Liver (tissue), 3 donors: ENCODE data around the gene ATP5PD.

Source experiments
- ATF3 ChIP-seq: IDR thresholded peaks from 2 replicates; pipeline ENCODE4 v1.6.1; 2016; ENCODE audit warnings: antibody characterized with exemption
- JUND ChIP-seq, 2 donors: IDR thresholded peaks; 2 replicates each; pipeline ENCODE4 v1.6.1; 2016; ENCODE audit warnings: antibody characterized with exemption in 2 of 2
- RAD21 ChIP-seq, 2 donors: IDR thresholded peaks; 2 replicates each; pipeline ENCODE4 v1.6.1; 2016; ENCODE audit warnings: antibody characterized with exemption in 2 of 2, mild to moderate bottlenecking in 2 of 2
- TAF1 ChIP-seq: conservative IDR thresholded peaks from 2 replicates; pipeline ENCODE4 v1.6.1; 2016; ENCODE audit warnings: antibody characterized with exemption, mild to moderate bottlenecking
- ZBTB33 ChIP-seq: IDR thresholded peaks from 2 replicates; pipeline ENCODE4 v1.6.1; 2016; ENCODE audit warnings: antibody characterized with exemption
- TF ChIP-seq, protein P1 (sequence below): fragments of 150-350 bp; IDR thresholded peaks from 2 replicates; pipeline ENCODE4 v1.5.1; 2017; ENCODE audit warnings: improper control_type of control experiment, low read depth, low read length; ENCODE audit not compliant: missing input control
- TF ChIP-seq, protein P2 (sequence below): IDR thresholded peaks from 2 replicates; pipeline ENCODE4 v1.6.1; 2016; ENCODE audit warnings: antibody characterized with exemption, mild to moderate bottlenecking
- donor health status: healthy.
- donor health status: healthy.

DNA sequence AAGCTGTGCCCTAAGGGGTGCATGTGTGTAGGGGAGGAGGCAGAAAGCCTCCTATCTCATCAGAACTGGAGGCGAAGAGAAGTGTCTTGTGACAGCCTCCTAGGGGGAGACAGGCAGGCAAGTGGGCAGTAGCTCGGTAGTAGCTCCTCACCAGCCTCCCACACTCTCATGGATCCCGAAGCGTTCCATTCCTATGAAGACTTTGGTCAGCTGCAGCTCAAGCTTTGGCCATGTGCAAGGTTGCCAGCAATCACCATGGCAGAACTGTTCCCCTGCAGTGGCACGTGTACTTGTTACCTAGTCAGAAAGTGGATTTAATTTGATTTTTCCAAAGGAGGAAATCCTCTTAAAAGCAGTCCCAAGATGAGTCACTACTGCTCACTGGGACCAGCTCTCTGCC is 27.6 kb downstream of the ATP5PD start:
- no peak for TF ChIP-seq RAD21 (IDR thresholded peaks at IDR 0.05)
- no peak for TF ChIP-seq TAF1
- TF ChIP-seq ATF3: no peak
- TF ChIP-seq, protein P1, sequence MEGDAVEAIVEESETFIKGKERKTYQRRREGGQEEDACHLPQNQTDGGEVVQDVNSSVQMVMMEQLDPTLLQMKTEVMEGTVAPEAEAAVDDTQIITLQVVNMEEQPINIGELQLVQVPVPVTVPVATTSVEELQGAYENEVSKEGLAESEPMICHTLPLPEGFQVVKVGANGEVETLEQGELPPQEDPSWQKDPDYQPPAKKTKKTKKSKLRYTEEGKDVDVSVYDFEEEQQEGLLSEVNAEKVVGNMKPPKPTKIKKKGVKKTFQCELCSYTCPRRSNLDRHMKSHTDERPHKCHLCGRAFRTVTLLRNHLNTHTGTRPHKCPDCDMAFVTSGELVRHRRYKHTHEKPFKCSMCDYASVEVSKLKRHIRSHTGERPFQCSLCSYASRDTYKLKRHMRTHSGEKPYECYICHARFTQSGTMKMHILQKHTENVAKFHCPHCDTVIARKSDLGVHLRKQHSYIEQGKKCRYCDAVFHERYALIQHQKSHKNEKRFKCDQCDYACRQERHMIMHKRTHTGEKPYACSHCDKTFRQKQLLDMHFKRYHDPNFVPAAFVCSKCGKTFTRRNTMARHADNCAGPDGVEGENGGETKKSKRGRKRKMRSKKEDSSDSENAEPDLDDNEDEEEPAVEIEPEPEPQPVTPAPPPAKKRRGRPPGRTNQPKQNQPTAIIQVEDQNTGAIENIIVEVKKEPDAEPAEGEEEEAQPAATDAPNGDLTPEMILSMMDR: no peak
- TF ChIP-seq, protein P2, sequence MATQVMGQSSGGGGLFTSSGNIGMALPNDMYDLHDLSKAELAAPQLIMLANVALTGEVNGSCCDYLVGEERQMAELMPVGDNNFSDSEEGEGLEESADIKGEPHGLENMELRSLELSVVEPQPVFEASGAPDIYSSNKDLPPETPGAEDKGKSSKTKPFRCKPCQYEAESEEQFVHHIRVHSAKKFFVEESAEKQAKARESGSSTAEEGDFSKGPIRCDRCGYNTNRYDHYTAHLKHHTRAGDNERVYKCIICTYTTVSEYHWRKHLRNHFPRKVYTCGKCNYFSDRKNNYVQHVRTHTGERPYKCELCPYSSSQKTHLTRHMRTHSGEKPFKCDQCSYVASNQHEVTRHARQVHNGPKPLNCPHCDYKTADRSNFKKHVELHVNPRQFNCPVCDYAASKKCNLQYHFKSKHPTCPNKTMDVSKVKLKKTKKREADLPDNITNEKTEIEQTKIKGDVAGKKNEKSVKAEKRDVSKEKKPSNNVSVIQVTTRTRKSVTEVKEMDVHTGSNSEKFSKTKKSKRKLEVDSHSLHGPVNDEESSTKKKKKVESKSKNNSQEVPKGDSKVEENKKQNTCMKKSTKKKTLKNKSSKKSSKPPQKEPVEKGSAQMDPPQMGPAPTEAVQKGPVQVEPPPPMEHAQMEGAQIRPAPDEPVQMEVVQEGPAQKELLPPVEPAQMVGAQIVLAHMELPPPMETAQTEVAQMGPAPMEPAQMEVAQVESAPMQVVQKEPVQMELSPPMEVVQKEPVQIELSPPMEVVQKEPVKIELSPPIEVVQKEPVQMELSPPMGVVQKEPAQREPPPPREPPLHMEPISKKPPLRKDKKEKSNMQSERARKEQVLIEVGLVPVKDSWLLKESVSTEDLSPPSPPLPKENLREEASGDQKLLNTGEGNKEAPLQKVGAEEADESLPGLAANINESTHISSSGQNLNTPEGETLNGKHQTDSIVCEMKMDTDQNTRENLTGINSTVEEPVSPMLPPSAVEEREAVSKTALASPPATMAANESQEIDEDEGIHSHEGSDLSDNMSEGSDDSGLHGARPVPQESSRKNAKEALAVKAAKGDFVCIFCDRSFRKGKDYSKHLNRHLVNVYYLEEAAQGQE: no peak
- TF ChIP-seq ZBTB33: no peak
- no peak for TF ChIP-seq JUND (IDR thresholded peaks at IDR 0.05)
